HG02588 (cell line): ENCODE results near the gene VPS51.
"Not testable (repeated sequence)": the region's sequence is repeated elsewhere in the genome, so short reads cannot be mapped to it uniquely, and the experiment has no call there.

Experiments used
- ATAC-seq: cut with Tn5 transposase; IDR thresholded peaks from one replicate; pipeline ENCODE4 v1.9.1; 2021; ENCODE audit warnings: mild to moderate bottlenecking, moderate library complexity; ENCODE audit not compliant: unreplicated experiment

VPS51 gene

GRCh38 chr11:65132238-65132987 is 36.4 kb downstream of the VPS51 start:
- ATAC-seq, result peak; percentile 35

DNA sequence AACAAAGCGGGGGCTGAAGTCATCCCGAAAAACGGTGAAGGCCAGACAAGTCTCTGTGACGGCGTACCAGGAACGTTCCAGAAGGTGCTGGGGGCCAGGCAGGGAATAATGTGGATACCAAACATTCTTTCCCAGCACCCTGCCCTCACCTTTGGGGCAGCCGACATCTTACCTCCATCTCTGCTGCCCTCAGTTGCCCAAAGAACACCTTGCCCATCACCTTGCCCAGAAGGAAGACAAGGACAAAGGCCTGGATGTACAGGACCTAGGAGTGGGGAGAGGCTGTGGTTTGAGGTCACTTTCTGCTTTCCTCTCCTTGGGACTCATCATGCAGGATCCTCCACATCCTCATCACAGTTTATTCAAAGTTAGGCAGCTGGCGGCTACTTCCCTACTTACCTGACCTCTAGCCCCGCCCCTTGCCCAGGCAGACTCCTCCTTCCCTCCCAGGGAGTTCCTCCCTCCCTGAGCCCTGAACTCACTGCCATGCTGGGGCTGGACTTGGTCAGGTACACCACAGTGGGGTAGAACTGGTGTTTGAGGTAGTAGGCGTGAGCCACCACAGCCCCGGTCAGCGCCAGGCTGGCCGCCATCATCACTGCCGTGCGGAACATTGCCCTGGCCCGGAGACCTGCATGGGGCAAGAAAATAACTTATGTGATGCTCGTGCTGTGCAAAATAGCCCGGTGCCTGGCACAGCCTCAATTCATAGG is 37.1 kb downstream of the VPS51 start:
- no peak for ATAC-seq

DNA sequence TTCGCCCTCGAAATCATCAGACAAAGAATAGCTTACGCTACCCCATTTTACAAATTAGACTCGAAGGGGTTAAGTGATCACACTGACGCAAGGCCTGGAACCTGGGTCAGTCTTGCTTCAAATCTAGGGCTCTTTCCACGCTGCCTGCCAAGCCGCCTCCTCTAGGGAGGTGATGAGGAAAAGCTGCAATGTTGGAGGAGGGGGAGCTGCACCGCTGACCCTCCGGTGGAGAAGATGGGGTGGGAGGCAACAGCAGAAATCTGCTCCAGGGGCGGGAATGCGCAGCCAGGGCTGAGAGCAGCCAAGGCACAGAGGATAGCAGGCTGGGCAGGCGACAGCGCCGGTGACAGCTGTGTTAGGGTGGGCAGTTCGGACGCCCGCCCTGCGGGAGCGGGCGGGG is 37.7 kb downstream of the VPS51 start:
- no peak for ATAC-seq

GRCh38 chr11:65134240-65134951 is 38.4 kb downstream of the VPS51 start, which contains the start of gene SYVN1:
SYVN1 (minus strand) TSS chr11:65134519; CDS start chr11:65133601, 918 bp downstream.
- peak; percentile 55 for ATAC-seq

DNA sequence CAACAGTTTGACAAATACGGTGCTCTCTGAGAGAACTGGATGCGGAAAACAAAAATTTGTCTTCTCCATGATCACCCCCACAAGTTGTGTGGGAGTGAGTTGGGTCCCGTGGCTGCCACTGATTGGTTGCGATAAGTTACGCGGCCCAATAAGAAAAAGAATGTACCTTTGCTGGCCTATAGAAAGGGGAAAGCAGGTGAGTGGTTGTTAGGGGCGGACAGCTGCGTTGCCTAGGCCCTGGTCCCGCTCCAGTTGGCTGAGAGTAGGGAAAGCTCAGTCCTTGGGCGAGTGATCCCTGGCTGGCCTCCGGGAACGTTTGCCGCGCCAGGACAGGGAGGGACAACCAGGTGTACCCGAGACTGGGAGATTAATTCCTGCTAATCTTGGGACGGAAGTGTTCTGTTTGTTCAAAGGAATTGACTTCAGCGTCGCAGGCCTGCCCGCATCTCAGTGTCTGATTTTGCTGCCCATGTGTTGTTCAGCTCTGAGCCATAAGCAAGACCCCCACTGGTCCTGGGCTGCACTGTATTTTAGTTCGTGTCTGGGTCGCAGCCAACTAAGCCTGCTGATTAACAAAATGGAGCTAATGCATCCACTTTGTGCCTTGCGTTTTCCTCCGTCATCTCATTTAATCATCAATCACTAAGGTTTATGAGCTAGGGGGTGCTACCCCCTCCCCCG is 39.1 kb downstream of the VPS51 start:
- ATAC-seq, result peak; percentile 61

GRCh38 chr11:65135633-65136145 is 39.7 kb downstream of the VPS51 start:
- ATAC-seq, result no peak

DNA sequence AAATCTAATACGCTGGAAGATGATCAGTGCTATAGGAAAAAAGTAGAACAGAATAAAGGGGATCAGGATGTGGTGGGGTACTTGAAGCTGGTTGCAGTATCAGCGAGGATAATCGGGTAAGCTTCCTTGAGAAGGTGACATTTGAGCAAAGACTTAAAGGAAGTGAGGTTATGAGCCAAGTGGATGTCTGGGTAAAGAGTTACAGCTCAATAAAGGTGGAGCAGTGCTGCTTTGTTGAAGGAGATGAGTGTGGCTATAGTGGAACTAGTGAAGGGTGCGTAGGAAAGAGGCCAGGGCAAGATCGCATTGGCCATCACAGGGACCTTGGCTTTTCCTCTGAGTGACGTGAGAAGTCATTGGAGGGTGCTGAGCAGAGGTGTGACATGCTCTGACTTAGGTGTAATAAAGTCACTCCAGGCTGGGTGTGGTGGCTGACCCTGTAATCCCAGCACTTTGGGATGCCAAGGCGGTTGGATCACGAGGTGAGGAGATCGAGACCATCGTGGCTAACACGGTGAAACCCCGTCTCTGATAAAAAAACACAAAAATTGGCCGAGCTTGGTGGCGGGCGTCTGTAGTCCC is 40.6 kb downstream of the VPS51 start:
- ATAC-seq, result no peak

DNA sequence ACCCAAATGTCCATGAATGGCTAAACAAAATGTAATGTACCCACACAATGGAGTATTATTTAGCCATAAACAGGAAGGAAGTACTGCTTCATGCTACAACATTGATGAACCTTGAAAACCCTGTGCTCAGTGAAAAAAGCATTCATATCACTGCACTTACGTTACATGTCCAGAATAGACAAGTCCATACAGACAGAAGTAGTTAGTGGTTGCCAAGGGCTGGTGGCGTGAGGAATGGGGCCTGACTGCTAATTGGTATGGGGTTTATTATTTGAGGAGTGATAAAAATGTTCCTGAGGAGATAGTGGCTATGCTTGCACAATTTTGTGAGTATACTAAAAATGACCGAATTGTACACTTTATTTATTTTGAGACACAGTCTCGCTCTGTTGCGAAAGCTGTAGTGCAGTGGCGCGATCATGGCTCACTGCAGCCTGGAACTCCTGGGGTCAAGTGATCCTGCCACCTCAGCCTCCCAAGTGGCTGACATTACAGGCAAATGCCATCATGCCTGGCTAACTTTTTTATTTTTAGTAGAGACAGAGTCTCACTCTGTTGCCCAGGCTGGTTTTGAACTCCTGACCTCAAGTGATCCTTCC is 46.0 kb downstream of the VPS51 start:
- ATAC-seq, result no peak

DNA sequence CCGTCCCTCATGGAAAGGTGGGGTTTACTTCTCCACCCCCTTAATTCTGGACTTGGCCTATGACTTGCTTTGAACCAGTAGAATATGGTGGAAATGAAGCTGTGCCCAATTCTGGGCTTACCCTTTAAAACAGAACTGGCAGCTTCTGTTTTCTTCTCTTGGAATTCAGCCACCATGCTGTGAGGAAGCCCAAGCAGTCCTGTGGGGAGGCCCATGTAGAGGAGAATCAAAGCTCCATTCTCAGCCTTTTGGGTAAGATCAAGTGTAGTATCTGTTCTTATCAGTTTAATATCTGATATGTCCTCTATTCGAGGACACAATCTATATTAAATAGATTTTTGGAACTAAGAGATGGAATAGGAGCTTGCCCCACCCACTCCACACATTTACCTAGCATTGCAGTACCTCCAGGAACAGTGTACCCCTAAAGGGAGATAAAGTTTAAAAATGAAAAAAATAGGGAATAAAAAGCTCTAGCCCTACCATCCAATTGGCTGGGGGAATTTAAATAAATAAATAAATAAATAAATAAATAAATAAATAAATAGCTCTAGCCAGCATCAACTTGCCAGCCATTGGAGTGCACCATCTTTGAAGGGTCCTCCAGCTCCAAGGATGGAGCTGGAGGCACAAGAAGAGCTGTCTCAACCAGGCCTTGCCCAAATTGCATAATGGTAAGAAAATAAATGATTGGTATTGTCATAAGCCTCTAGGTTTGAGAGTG is 51.5 kb downstream of the VPS51 start:
- no peak for ATAC-seq

GRCh38 chr11:65148657-65149056 is 52.6 kb downstream of the VPS51 start:
- no peak for ATAC-seq

GRCh38 chr11:65150131-65150508 is 54.1 kb downstream of the VPS51 start:
- not testable (repeated sequence) for ATAC-seq

DNA sequence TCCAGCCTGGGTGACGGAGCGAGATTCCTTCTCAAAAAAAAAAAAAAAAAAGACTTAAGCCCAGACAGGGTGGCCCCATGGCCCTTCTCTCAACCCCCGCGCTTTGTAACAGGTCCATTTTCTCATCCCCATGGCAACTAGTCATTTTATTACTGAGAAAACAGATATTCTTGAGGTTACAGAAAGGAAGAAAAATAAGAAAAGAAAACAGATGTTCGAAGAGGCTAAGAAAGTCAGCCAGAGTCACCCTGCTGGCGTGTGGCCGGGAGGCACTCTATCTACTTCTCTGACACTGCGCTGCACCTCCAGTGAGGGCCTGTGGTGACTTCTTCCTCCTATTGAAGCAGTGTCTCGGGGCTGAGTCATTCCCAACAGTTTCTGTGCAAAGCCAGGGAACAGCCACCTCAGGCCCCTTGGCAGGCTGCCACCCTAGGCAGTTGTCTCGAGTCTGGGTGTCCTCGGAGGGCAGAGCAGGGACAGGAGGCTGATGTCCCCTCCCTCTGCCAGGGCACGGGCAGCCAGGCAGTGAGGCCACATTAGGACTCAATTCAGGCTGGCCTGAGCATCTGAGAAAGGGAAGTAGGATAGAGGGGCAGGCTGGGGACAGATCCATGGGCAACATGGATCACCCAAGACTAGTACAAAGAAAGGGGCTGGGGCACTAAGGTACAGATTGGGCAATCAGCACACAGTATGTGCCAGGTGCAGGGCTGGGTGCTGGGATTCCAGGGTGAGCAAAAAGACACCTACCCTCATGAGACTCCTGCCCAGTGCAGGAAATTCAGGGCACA is 54.7 kb downstream of the VPS51 start:
- ATAC-seq, result no peak

DNA sequence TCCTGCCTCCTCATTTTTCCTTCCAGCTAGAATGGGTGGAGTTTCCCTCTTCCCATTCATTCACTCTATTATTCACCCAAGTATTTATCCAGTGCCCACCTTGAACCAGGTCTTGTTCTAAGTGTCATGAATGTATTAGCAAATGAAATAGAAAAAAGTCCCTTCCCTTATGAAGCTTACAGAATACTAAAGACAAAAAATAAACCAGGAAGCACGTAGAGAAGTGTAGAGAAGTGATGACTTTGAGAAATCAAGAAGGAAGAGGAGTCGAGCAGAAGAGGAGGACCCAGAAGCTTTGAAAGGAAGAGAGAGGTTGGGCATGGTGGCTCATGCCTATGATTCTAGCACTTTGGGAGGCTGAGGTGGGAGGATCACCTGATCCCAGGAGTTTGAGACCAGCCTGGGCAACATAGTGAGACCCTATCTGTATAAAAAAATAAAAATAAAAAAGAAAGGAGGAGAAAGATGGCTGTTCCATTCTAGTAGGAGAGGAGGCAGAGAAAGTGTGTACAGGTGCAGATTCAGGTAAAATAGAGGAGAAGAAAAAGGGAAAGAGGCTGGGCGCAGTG is 55.4 kb downstream of the VPS51 start:
- ATAC-seq, result no peak

DNA sequence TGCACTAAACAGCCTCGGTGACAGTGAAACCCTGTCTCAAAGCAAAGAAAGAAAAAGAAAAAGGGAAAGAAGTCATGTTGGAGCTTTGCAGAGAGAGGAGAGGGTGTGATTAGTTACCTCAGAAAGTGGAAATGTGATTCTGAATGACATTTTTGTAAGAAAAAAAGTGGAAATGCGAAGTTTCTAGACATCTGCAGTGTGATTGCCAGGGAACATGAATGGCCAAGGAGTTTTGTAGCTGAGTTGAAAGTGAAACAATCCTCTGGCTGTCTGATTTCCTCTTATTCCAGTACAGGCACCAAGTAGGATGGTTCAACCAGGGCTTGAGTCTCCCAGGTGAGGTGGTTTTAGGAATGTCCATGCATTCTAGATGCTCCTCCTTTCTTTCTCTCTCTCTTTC is 56.1 kb downstream of the VPS51 start:
- ATAC-seq, result no peak

- ATAC-seq, result no peak
Measured at GRCh38 chr11:65156256-65156655, 60.2 kb downstream of the VPS51 start.

DNA sequence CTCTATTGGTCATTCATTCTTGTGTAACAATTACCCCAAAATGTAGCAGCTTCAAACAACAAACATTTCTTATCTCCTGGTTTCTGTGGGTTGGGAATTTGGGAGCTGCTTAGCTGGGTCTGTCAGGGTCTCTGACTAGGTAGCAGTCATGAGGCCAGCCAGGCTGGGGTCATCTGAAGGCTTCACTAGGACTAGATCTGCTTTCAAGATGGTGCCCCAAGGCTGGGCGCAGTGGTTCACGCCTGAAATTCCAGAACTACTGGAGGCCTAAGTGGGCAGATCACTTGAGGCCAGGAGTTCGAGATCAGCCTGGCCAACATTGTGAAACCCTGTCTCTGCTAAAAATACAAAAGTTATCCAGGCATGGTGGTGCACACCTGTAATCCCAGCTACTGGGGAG is 60.9 kb downstream of the VPS51 start:
- ATAC-seq, result no peak

DNA sequence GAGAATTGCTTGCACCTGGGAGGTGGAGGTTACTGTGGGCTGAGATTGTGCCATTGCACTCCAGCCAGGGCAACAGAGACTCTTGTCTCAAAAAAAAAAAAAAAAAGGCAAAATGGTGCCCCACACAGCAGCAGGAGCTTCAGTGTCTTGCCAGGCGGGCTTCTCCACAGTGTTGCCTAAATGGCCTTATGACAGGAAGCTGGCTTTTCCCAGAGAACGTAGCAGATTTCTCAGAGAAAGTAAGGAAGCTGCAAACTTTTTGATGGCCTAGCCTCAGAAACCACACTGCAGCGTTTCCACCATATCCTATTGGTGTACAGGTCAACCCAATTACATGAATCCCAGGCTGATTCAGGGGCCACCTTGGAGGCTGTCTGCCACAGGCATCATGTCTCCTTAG is 61.3 kb downstream of the VPS51 start:
- no peak for ATAC-seq

DNA sequence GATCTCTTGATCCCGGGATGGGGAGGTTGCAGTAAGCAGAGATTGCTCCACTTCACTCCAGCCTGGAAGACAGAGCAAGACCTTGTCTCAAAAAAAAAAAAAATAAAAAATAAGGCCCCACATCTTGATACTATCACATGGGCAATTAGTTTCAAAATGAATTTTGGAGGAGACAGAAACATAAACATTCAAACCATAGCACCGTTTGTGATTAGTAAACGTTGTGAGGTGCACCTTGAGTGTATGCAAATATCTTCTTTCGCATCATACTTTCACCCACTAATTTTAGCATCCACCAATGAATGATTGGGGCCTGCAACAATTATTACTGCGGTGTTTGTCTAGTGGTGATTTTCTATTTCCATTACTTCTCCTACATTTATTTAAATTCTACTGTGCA is 63.0 kb downstream of the VPS51 start:
- ATAC-seq, result no peak
